Retinal pigment epithelial cell (primary cell): ENCODE data around the gene YOD1.

Source experiments
- DNase-seq: peaks from one replicate; pipeline ENCODE4 v3.0.0-alpha.2; 2010; ENCODE audit warnings: low read depth
- H3K4me3 ChIP-seq: 2 replicates; pipeline ENCODE4 v1.5.1; 2011; ENCODE audit warnings: mild to moderate bottlenecking, low read length, control low read depth, moderate library complexity
- CTCF ChIP-seq: conservative IDR thresholded peaks from 2 replicates; pipeline ENCODE4 v1.5.1; 2011; ENCODE audit warnings: low read depth, low read length, control low read depth, inconsistent platforms

Gene YOD1

GRCh38 chr1:207035877-207036551 lies 15.0 kb downstream of the YOD1 start:
- DNase-seq: no peak
- TF ChIP-seq CTCF: no peak
- H3K4me3 ChIP-seq: no peak overlapping the region

- no peak overlapping the region for H3K4me3 ChIP-seq
- TF ChIP-seq CTCF: no peak
- no peak for DNase-seq
These were observed 16.0 kb downstream of the YOD1 start for GRCh38 chr1:207034998-207035397.

- no peak for TF ChIP-seq CTCF
- no peak for DNase-seq
- H3K4me3 ChIP-seq: no peak overlapping the region
These were observed 16.8 kb downstream of the YOD1 start for GRCh38 chr1:207034208-207034607.

GRCh38 chr1:207033302-207033701 lies 17.7 kb downstream of the YOD1 start:
- H3K4me3 ChIP-seq: no peak overlapping the region
- no peak for DNase-seq
- no peak for TF ChIP-seq CTCF

- DNase-seq: no peak
- H3K4me3 ChIP-seq: no peak within 1 kb of the TSS
- TF ChIP-seq CTCF: no peak
These were observed 18.4 kb downstream of the YOD1 start, which contains the start of gene C1orf116 for GRCh38 chr1:207032528-207033017. Gene C1orf116, minus strand, starts transcription at chr1:207032756. Its CDS starts 5,158 bp downstream, at chr1:207027598.

- no peak for DNase-seq
- no peak for TF ChIP-seq CTCF
- no peak overlapping the region for H3K4me3 ChIP-seq
These were observed 19.3 kb downstream of the YOD1 start for GRCh38 chr1:207031632-207032264.

- H3K4me3 ChIP-seq: no peak overlapping the region
- TF ChIP-seq CTCF: no peak
- DNase-seq: no peak
These were observed 20.0 kb downstream of the YOD1 start for GRCh38 chr1:207031016-207031415.
